HepG2 (cell line): ENCODE results near the gene TRIO. TPM values are rescaled to one million over a fixed set of nuclear protein-coding genes. Genes with fewer than 3 reads are reported as not detected.
A peak's percentile ranks its signal among the peaks of the same experiment; 100 is the strongest.

ENCODE experiments used
- E2F5 ChIP-seq: sonication (generic); formaldehyde crosslinking; conservative IDR thresholded peaks from 2 replicates; pipeline ENCODE4 v1.4.0; 2020; ENCODE audit warnings: missing genetic modification reagents
- ETV5 ChIP-seq: IDR thresholded peaks from 2 replicates; pipeline ENCODE4 v1.6.1; 2018; ENCODE audit warnings: missing biosample characterization, missing genetic modification reagents, inconsistent platforms, borderline replicate concordance
- GABPA ChIP-seq, 2 experiments: IDR thresholded peaks; 2 replicates each; pipeline ENCODE4 v1.6.1; 2011 to 2016; ENCODE audit warnings: low read depth in 2 of 2, low read length in 1 of 2, missing biosample characterization in 1 of 2, missing genetic modification characterization in 1 of 2
- HIVEP1 ChIP-seq: sonication (generic); formaldehyde crosslinking; IDR thresholded peaks from 2 replicates; pipeline ENCODE4 v1.4.0; 2020; ENCODE audit warnings: mild to moderate bottlenecking, missing genetic modification reagents
- HNRNPL ChIP-seq: fragments of 200-400 bp; formaldehyde crosslinking; IDR thresholded peaks from 2 replicates; pipeline ENCODE4 v1.6.1; 2017; ENCODE audit warnings: mild to moderate bottlenecking, low read depth, low read length
- KDM2A ChIP-seq: sonication (generic); formaldehyde crosslinking; IDR thresholded peaks from 2 replicates; pipeline ENCODE4 v1.4.0; 2020; ENCODE audit warnings: low read depth, missing genetic modification reagents, borderline replicate concordance
- MYPOP ChIP-seq: sonication (generic); formaldehyde crosslinking; IDR thresholded peaks from 2 replicates; pipeline ENCODE4 v1.8.1; 2023; ENCODE audit warnings: mild to moderate bottlenecking, moderate library complexity, missing genetic modification reagents
- SMYD3 ChIP-seq: sonication (generic); formaldehyde crosslinking; IDR thresholded peaks from 2 replicates; pipeline ENCODE4 v1.8.1; 2023; ENCODE audit warnings: mild to moderate bottlenecking, missing genetic modification reagents
- SRSF9 ChIP-seq: fragments of 200-400 bp; formaldehyde crosslinking; IDR thresholded peaks from 2 replicates; pipeline ENCODE4 v1.6.1; 2018; ENCODE audit warnings: borderline replicate concordance, mild to moderate bottlenecking, low read depth, low read length; ENCODE audit not compliant: insufficient read depth, poor library complexity, severe bottlenecking
- YY1 ChIP-seq: IDR thresholded peaks from 2 replicates; pipeline ENCODE4 v1.6.1; 2011; ENCODE audit warnings: low read length, low read depth, moderate library complexity, mild to moderate bottlenecking; ENCODE audit not compliant: insufficient read depth, insufficient replicate concordance
- ZNF589 ChIP-seq: sonication (generic); formaldehyde crosslinking; conservative IDR thresholded peaks from 2 replicates; pipeline ENCODE4 v1.8.0; 2022; ENCODE audit warnings: mild to moderate bottlenecking, moderate library complexity, missing genetic modification reagents
- ZNF879 ChIP-seq: sonication (generic); formaldehyde crosslinking; IDR thresholded peaks from 2 replicates; pipeline ENCODE4 v1.8.1; 2023; ENCODE audit warnings: missing genetic modification reagents
- ZSCAN30 ChIP-seq: sonication (generic); formaldehyde crosslinking; IDR thresholded peaks from 2 replicates; pipeline ENCODE4 v1.5.0; 2020; ENCODE audit warnings: mild to moderate bottlenecking, missing genetic modification reagents
- polyA plus RNA-seq, 8 experiments: library from polyadenylated mRNA; depleted of rRNA in 3 of 8; stranded (reverse) in 7 of 8; unstranded in 1 of 8; fragments of >200 nt; fragmentation: Illumina TruSeq in 4 of 8; extraction: Trizol in 4 of 8; gene quantifications; 2 replicates each; pipeline versions ENCODE4 v1.2.1 to v1.2.3, GENCODE V29; 2011 to 2016; ENCODE audit warnings: low read depth in 4 of 8, missing spikeins in 1 of 8, mixed read lengths in 1 of 8; ENCODE audit not compliant: insufficient read depth in 1 of 8
- total RNA-seq, 5 experiments: library from RNA; depleted of rRNA; stranded (reverse); fragments of >200 nt; fragmentation: Illumina TruSeq; extraction: Trizol; gene quantifications; 2 replicates each; pipeline ENCODE4 v1.2.3, GENCODE V29; 2016; ENCODE audit warnings: low read depth in 1 of 5
- TF ChIP-seq, protein P1 (sequence below): sonication (generic); formaldehyde crosslinking; IDR thresholded peaks from 2 replicates; pipeline ENCODE4 v1.5.0; 2020; ENCODE audit warnings: mild to moderate bottlenecking, missing genetic modification reagents, borderline replicate concordance
- TF ChIP-seq, protein P2 (sequence below): sonication (generic); formaldehyde crosslinking; IDR thresholded peaks from 2 replicates; pipeline ENCODE4 v1.5.0; 2020; ENCODE audit warnings: mild to moderate bottlenecking, missing genetic modification reagents
- TF ChIP-seq, protein P3 (sequence below): sonication (generic); formaldehyde crosslinking; IDR thresholded peaks from 2 replicates; pipeline ENCODE4 v1.8.1; 2023; ENCODE audit warnings: mild to moderate bottlenecking, missing genetic modification reagents
- TF ChIP-seq, protein P4 (sequence below): sonication (generic); formaldehyde crosslinking; IDR thresholded peaks from 2 replicates; pipeline ENCODE4 v1.4.0; 2020; ENCODE audit warnings: missing genetic modification reagents

The TRIO gene
- total and polyA plus RNA-seq, 2 of the 13 experiments (the other 11 are each of a cell fraction or from before 2014, with no cell fraction given): 45.2 to 45.9 TPM

DNA sequence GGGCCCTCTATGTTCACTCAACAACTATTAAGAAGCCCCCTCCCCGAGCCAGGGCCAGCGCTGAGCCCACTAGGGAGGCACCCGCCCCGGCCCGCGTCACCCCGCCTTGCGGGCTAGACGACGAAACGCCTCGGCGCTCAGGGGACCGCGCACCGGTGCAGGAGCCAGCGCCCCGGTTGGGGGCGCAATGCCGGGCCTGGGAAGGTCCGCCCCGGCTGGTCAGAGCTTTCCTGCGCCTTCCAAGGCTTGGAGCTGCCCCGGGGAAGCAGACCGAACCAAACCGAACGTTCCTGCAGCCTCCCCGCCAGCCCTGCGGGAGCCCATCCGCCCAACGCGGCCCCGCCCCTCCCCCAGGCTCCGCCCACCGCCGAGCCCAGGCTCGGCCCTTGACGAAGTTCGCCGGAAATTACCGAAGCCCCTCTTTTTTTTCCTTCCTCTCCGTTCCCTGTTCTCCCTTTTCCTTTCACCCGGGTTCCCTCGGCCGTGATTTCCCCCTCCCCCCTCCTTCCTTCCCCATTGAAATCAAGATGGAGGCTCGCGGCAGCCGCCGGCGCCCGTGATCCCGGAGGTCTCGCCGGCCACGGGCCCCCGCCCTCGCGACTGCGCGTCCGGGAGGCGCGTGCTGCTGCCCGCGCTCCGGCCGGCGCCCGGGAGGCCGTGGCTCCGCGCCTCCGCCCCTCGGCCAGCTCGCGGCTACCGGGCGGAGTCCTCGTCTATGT, at the start of gene TRIO (continued):
- TF ChIP-seq, protein P1, sequence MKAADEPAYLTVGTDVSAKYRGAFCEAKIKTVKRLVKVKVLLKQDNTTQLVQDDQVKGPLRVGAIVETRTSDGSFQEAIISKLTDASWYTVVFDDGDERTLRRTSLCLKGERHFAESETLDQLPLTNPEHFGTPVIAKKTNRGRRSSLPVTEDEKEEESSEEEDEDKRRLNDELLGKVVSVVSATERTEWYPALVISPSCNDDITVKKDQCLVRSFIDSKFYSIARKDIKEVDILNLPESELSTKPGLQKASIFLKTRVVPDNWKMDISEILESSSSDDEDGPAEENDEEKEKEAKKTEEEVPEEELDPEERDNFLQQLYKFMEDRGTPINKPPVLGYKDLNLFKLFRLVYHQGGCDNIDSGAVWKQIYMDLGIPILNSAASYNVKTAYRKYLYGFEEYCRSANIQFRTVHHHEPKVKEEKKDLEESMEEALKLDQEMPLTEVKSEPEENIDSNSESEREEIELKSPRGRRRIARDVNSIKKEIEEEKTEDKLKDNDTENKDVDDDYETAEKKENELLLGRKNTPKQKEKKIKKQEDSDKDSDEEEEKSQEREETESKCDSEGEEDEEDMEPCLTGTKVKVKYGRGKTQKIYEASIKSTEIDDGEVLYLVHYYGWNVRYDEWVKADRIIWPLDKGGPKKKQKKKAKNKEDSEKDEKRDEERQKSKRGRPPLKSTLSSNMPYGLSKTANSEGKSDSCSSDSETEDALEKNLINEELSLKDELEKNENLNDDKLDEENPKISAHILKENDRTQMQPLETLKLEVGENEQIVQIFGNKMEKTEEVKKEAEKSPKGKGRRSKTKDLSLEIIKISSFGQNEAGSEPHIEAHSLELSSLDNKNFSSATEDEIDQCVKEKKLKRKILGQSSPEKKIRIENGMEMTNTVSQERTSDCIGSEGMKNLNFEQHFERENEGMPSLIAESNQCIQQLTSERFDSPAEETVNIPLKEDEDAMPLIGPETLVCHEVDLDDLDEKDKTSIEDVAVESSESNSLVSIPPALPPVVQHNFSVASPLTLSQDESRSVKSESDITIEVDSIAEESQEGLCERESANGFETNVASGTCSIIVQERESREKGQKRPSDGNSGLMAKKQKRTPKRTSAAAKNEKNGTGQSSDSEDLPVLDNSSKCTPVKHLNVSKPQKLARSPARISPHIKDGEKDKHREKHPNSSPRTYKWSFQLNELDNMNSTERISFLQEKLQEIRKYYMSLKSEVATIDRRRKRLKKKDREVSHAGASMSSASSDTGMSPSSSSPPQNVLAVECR (CRISPR knock-in tag): peak; percentile 72; the same call in 1 of the 2 replicates
- TF ChIP-seq, protein P2, sequence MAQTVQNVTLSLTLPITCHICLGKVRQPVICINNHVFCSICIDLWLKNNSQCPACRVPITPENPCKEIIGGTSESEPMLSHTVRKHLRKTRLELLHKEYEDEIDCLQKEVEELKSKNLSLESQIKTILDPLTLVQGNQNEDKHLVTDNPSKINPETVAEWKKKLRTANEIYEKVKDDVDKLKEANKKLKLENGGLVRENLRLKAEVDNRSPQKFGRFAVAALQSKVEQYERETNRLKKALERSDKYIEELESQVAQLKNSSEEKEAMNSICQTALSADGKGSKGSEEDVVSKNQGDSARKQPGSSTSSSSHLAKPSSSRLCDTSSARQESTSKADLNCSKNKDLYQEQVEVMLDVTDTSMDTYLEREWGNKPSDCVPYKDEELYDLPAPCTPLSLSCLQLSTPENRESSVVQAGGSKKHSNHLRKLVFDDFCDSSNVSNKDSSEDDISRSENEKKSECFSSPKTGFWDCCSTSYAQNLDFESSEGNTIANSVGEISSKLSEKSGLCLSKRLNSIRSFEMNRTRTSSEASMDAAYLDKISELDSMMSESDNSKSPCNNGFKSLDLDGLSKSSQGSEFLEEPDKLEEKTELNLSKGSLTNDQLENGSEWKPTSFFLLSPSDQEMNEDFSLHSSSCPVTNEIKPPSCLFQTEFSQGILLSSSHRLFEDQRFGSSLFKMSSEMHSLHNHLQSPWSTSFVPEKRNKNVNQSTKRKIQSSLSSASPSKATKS (CRISPR knock-in tag): no peak
- TF ChIP-seq SRSF9: no peak
- no peak for TF ChIP-seq SMYD3 (CRISPR knock-in tag)
- TF ChIP-seq ETV5 (CRISPR knock-in tag): peak; percentile 20; the same call in 1 of the 2 replicates
- TF ChIP-seq HIVEP1 (CRISPR knock-in tag): no peak
- TF ChIP-seq, protein P3, sequence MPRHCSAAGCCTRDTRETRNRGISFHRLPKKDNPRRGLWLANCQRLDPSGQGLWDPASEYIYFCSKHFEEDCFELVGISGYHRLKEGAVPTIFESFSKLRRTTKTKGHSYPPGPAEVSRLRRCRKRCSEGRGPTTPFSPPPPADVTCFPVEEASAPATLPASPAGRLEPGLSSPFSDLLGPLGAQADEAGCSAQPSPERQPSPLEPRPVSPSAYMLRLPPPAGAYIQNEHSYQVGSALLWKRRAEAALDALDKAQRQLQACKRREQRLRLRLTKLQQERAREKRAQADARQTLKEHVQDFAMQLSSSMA: peak; percentile 60; the same call in 1 of the 2 replicates
- peak; percentile 24; the same call in 1 of the 2 replicates for TF ChIP-seq GABPA (IDR thresholded peaks at IDR 0.05; ENCODE audit: low read depth, low read length)
- peak; percentile 61 for TF ChIP-seq GABPA (CRISPR knock-in tag; IDR thresholded peaks at IDR 0.05; ENCODE audit: low read depth)
- TF ChIP-seq MYPOP (CRISPR knock-in tag): 0 out of 2 replicates have a peak, but pooled peaks have one; percentile 72
- no peak for TF ChIP-seq ZNF589 (CRISPR knock-in tag)
- TF ChIP-seq YY1: peak; percentile 83
- no peak for TF ChIP-seq HNRNPL
- TF ChIP-seq, protein P4, sequence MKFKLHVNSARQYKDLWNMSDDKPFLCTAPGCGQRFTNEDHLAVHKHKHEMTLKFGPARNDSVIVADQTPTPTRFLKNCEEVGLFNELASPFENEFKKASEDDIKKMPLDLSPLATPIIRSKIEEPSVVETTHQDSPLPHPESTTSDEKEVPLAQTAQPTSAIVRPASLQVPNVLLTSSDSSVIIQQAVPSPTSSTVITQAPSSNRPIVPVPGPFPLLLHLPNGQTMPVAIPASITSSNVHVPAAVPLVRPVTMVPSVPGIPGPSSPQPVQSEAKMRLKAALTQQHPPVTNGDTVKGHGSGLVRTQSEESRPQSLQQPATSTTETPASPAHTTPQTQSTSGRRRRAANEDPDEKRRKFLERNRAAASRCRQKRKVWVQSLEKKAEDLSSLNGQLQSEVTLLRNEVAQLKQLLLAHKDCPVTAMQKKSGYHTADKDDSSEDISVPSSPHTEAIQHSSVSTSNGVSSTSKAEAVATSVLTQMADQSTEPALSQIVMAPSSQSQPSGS (CRISPR knock-in tag): no peak
- TF ChIP-seq ZSCAN30 (CRISPR knock-in tag): no peak
- TF ChIP-seq KDM2A (CRISPR knock-in tag): peak; percentile 89
- TF ChIP-seq ZNF879 (CRISPR knock-in tag): no peak
- TF ChIP-seq E2F5 (CRISPR knock-in tag): 0 out of 2 replicates have a peak, but pooled peaks have one; percentile 15
